ENCODE measurements around the gene AMIGO2. TPM values are rescaled to one million over a fixed set of nuclear protein-coding genes. Genes with fewer than 3 reads are reported as not detected.
"Not testable (repeated sequence)": the region's sequence is repeated elsewhere in the genome, so short reads cannot be mapped to it uniquely, and the experiment has no call there.

Gene AMIGO2
- total RNA-seq, 4 donors from 2014 or later = 2.5 to 4.8 (median 3.0) TPM

- intact Hi-C loops (cut with DNase I) = no loop called here
- TF ChIP-seq CTCF (IDR thresholded peaks at IDR 0.05) (no peak), POLR2A (IDR thresholded peaks at IDR 0.05) (no peak)
- H3K36me3 ChIP-seq = no peaks in the 10 kb centered on the region
- 81 to 83% methylated on average over 4 of the region's 4 CpGs for WGBS, 2 donors
- no peaks in the 10 kb centered on the region for H3K9me3 ChIP-seq
- H3K4me3 ChIP-seq (replicated peaks in 1 of 3) = no peak overlapping the region
- DNase-seq = no peak
- no peaks in the 10 kb centered on the region for H3K4me1 ChIP-seq
- no peak overlapping the region for H3K27ac ChIP-seq
- H3K27me3 ChIP-seq = no peaks in the 10 kb centered on the region
Measured at GRCh38 chr12:47054659-47055058, 25.1 kb downstream of the AMIGO2 start.

- Histone ChIP-seq H3K9me3 (no peaks in the 10 kb centered on the region), H3K4me3 (replicated peaks in 1 of 3) (no peak overlapping the region), H3K36me3 (no peaks in the 10 kb centered on the region), H3K27ac (no peak overlapping the region), H3K27me3 (no peaks in the 10 kb centered on the region), H3K4me1 (no peaks in the 10 kb centered on the region)
- DNase-seq = no peak
- TF ChIP-seq POLR2A (IDR thresholded peaks at IDR 0.05) (no peak), CTCF (IDR thresholded peaks at IDR 0.05) (no peak)
- intact Hi-C loops (cut with DNase I) = no loop called here
Measured at GRCh38 chr12:47053961-47054360, 25.8 kb downstream of the AMIGO2 start.

GRCh38 chr12:47052274-47052673 is 27.5 kb downstream of the AMIGO2 start:
- Histone ChIP-seq H3K36me3 (no peaks in the 10 kb centered on the region), H3K4me3 (replicated peaks in 1 of 3) (no peak overlapping the region), H3K27ac (no peak overlapping the region), H3K4me1 (no peaks in the 10 kb centered on the region), H3K27me3 (no peaks in the 10 kb centered on the region), H3K9me3 (no peaks in the 10 kb centered on the region)
- no peak for TF ChIP-seq POLR2A (IDR thresholded peaks at IDR 0.05)
- no peak for TF ChIP-seq CTCF (IDR thresholded peaks at IDR 0.05)
- intact Hi-C loops (cut with DNase I) = no loop called here
- DNase-seq = no peak
- 76 to 85% methylated on average over 2 of the region's 2 CpGs for WGBS, 2 donors

GRCh38 chr12:47051291-47051690 is 28.5 kb downstream of the AMIGO2 start:
- intact Hi-C loops (cut with DNase I); H3K36me3 ChIP-seq; DNase-seq; H3K4me3 ChIP-seq (replicated peaks in 1 of 3); H3K27ac ChIP-seq; H3K27me3 ChIP-seq; H3K9me3 ChIP-seq; H3K4me1 ChIP-seq: not testable (repeated sequence)
- WGBS, 2 donors = 75 to 85% methylated on average over 3 of the region's 3 CpGs

- Histone ChIP-seq H3K9me3 (no peaks in the 10 kb centered on the region), H3K36me3 (no peaks in the 10 kb centered on the region), H3K27me3 (no peaks in the 10 kb centered on the region), H3K27ac (no peak overlapping the region), H3K4me1 (no peaks in the 10 kb centered on the region), H3K4me3 (replicated peaks in 1 of 3) (no peak overlapping the region)
- intact Hi-C loops (cut with DNase I) = no loop called here
- no peak for TF ChIP-seq POLR2A (IDR thresholded peaks at IDR 0.05)
- TF ChIP-seq CTCF (IDR thresholded peaks at IDR 0.05) = no peak
- no peak for DNase-seq
Measured at GRCh38 chr12:47048541-47048940, 31.2 kb downstream of the AMIGO2 start.

- DNase-seq = no peak
- Histone ChIP-seq H3K27ac (no peak overlapping the region), H3K9me3 (no peaks in the 10 kb centered on the region), H3K27me3 (no peaks in the 10 kb centered on the region), H3K4me1 (no peaks in the 10 kb centered on the region), H3K4me3 (replicated peaks in 1 of 3) (no peak overlapping the region), H3K36me3 (no peaks in the 10 kb centered on the region)
- 86 to 89% methylated on average over 4 of the region's 4 CpGs for WGBS, 2 donors
- intact Hi-C loops (cut with DNase I) = no loop called here
- no peak for TF ChIP-seq POLR2A (IDR thresholded peaks at IDR 0.05)
- TF ChIP-seq CTCF (IDR thresholded peaks at IDR 0.05) = no peak
Measured at GRCh38 chr12:47041327-47041726, 38.4 kb downstream of the AMIGO2 start.
